SHP77 treated with DMSO at 0.1 percent for 48 hours (cell line): ENCODE results near the gene ADAMTS13.
A peak's percentile ranks its signal among the peaks of the same experiment; 100 is the strongest.

ENCODE experiments used
- DNase-seq: peaks from one replicate; lab custom pipeline; 2025; lab: John Stamatoyannopoulos, UW

ADAMTS13 gene

GRCh38 chr9:133454943-133455673, 32.9 kb downstream of the ADAMTS13 start:
- no peak for DNase-seq

GRCh38 chr9:133455936-133456335, 33.8 kb downstream of the ADAMTS13 start:
- no peak for DNase-seq

DNA sequence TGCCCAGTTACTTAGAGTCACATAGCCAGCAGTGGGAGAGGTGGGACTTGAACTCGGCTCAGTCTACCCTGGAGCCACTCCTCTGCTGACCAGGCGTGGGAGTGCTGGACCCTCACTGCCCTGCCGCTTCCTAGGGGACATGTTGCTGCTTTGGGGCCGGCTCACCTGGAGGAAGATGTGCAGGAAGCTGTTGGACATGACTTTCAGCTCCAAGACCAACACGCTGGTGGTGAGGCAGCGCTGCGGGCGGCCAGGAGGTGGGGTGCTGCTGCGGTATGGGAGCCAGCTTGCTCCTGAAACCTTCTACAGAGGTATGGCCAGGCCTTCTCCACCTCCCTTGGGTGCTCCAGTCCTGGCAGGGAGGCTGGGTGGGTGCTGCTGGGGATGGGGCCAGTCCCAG, 34.2 kb downstream of the ADAMTS13 start:
- DNase-seq = no peak

DNA sequence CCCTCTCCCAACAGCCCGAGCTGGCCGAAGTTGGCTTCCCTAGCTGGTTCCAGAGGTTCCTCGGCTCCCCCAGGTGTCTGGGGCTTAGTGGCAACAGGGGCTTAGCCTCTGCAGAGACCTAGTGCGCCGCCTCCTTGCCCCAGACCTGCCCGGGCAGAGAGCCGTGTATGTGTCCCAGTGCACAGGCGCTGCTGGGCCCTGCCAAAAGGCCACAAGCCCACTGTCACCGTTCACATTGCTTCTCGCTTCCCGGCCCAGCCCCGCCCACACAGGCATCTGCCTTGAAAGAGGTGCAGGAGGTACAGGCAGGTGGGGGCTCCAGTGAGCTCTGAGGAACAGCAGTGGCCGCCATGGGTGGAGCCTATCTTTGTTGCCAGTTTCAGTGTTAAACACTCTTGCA, 35.1 kb downstream of the ADAMTS13 start:
- no peak for DNase-seq

DNA sequence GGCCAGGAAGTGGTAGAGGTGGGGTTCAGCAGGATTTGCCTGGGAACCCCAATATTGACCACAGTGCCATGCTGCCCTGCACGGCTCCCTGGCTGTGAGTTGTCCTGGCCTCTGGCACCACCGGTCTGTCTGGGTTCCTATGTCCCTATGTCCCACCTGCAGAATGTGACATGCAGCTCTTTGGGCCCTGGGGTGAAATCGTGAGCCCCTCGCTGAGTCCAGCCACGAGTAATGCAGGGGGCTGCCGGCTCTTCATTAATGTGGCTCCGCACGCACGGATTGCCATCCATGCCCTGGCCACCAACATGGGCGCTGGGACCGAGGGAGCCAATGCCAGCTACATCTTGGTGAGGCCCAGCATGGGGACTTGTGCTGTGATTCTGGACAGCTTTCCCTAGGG, 35.6 kb downstream of the ADAMTS13 start:
- DNase-seq = no peak

- peak; percentile 44 for DNase-seq
Observed at GRCh38 chr9:133458643-133459312, 36.6 kb downstream of the ADAMTS13 start.

GRCh38 chr9:133459476-133460404, 37.6 kb downstream of the ADAMTS13 start, which contains the start of gene CACFD1:
CACFD1 (plus strand) TSS chr9:133459978; CDS start chr9:133460067, 89 bp downstream.
- peak; percentile 96 for DNase-seq

DNA sequence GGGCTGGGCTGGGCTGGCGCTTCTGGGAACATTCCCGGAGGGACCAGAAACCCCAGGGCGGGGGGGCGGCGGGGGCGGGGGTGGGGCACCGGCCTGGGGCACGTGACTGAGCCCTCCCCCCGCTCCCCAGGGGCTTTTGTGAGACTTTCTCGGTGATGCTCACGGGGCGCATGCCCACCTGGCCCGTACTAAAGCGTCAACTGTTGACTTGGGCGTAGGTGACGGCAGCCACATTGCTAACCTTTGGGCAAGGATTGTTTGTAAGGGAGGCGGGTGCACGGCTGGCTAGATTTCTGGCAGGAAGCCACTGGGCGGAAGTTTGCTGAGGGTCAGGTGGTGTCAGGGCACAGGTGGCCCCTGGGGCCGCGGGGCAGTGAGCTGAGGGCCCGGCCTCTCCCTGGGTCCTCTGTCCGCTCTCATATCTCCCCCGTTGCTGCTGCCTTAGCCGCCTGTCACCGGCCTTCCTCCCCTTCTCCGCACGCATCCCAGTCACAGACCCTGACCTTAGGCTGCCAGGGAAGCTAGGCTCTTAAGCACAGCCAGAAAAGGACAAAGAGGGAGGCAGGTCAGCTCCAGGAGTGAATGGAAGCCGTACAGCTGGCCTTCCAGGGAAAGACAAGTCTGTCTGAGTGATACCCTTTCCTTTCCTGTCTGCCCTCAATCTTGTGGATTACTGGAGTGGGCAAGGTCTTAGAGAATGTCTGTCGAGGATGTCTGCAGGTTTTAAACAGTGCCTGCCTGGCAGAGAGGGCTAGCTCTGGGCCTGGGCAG, 38.4 kb downstream of the ADAMTS13 start:
- peak; percentile 67 for DNase-seq

DNA sequence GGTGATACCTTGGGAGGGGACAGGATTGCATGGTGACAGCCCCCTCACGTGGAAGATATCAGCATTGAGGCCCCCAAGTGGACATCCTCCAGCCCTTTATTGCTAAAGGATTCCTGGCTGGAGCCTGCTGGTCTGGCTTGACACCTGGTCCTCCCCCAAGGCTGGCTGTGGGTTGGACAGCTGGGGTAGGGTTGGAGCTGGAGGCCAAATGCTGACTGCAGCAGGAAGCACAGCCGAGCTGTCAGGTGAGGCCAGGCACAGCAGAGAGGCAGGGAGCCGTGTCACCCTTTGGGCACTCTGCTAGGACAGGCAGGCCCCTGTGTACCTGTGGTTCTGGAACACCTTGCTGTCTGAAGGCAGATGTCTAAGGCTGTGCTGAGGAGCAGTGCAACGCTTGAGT, 39.8 kb downstream of the ADAMTS13 start:
- no peak for DNase-seq

GRCh38 chr9:133463234-133463863, 41.2 kb downstream of the ADAMTS13 start:
- DNase-seq = no peak

GRCh38 chr9:133463864-133464615, 41.9 kb downstream of the ADAMTS13 start:
- no peak for DNase-seq

DNA sequence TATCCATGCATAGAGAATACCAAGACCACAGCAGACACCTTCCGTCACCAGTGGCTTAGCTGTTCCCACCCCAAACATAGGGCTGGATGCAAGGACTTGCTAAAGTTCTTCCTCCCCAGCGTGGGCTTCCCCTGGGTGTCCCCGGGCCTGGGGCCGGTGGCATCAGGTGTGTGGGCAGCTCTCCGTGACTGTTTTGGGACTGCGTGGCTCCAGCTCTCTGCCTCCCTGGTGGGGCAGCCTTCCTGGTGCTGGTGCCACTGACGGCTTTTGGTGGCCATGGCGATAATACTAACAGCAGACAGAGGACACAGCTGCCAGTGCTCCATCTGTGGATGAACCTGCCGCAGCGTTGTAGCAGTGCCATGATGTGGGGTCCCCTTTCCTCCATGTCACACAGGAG, 42.5 kb downstream of the ADAMTS13 start:
- DNase-seq = no peak

GRCh38 chr9:133465984-133466383, 43.8 kb downstream of the ADAMTS13 start:
- no peak for DNase-seq

GRCh38 chr9:133467101-133467500, 44.9 kb downstream of the ADAMTS13 start:
- DNase-seq = no peak

DNA sequence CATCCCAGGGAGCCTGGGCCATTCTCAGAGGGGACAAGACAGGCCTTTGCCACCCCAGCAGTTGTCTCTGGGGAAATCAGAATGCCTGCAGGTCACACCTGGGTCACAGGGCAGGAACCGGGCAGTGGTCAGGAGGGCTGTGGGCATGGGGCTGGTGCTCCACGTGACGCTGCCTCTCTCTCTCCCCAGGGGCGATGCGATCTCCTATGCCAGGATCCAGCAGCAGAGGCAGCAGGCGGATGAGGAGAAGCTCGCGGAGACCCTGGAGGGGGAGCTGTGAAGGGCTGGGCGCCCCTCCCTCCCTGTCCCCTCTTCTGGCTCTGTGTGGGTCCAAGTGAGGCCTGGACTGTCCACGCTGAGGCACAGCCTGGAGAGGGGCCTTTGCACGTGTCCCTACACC, 46.2 kb downstream of the ADAMTS13 start:
- DNase-seq = no peak

DNA sequence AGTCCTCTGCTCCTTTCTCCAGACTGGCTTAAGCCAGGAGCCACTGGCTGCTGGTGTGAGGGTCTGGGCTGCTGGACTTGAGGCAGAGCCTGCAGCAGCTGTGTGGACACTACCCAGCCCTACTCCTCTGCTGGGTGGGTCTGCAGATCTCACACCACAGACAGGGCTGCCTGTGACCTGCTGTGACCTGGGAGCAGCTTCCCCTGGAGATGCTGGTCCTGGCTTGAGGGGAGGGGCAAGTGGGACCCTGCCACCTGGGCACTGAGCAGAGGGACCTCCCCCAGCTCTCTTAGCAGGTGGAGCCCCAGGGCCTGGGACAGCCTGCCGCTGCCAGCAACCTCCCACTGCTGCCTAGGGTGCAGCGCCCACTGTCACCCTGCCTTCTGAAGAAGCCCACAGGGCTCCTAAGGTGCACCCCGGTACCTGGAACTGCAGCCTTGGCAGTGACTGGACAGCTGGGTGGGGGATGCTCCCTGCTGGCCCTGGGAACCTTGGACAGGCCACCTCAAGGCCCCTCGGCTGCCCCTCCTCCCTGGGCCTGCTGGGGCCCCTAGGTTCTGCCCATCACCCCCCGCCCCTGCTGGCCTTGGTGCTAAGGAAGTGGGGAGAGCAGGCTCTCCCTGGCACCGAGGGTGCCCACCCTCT, 46.7 kb downstream of the ADAMTS13 start:
- DNase-seq = no peak

DNA sequence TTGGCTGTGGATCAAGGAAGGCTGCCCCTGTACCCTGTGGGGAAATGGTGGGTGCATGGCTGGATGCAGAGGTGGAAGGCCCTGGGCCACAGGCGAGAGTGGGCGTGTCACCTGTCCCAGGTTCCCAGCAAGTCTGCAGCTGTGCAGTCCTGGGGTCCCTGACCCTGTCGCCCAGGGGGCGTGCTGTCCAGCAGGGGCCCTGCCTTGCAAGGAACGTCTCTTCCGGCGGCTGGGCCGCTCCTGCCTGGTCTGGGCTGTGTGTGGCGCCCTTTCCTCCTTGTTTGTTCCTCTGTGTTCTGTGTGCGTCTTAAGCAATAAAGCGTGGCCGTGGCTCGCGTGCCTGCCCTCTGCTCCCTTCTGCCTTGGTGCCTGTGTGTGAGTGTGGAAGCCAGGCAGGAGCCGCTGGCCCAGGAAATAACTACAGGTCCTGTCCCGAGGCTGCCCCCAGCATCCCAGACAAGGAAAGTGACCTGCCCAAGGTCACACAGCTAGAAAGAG, 48.3 kb downstream of the ADAMTS13 start:
- DNase-seq = no peak

- DNase-seq = no peak
Observed at GRCh38 chr9:133470988-133471387, 48.8 kb downstream of the ADAMTS13 start.

- no peak for DNase-seq
Observed at GRCh38 chr9:133471551-133472276, 49.5 kb downstream of the ADAMTS13 start.
